HG03520 (cell line): Measurements from ENCODE around the gene PDXK.
A peak's percentile ranks its signal among the peaks of the same experiment; 100 is the strongest.

Source experiments
- ATAC-seq: cut with Tn5 transposase; IDR thresholded peaks from one replicate; pipeline ENCODE4 v1.9.1; 2021; ENCODE audit warnings: mild to moderate bottlenecking, moderate library complexity; ENCODE audit not compliant: unreplicated experiment

PDXK gene

GRCh38 chr21:43761886-43762285 is 43.0 kb downstream of the PDXK start:
- no peak for ATAC-seq

DNA sequence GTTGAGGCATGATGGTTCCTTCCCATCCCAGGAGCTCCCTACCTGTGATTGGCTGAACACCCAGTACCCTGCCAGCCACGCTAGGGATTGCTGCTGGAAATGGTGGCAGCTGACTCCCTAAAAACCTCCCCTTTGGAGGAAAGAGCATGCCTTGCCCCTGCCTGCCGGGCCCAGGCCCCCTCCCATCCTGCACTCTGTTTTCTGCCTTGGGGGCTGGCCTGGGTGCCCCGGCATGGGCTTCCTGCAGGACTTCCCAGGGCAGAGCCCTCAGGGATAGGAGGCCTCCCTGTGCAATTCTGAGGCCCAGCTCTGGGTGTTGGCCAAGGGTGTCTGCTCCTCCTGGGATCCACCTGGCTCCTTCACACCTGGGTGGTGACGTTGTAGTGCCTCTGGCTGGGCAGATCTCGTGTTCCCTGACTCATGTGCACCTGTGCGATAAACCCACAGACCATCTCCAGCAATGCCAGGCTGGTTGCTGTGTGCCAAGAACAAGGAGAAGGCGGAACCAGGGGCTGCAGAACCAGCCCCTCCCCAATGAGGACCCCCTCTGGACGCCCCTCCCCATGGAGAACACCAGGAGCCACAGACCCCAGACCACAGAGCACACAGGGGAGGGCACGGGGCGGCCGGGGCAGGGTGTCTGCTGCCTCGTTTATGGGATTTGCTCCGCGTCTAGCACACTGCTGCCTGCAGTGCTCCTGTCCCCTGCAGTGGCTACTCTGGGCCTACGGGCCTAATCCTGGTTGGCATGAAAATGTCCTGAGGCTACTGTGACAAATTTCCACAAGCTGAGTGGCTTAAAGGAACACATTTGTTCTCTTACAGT is 43.6 kb downstream of the PDXK start:
- no peak for ATAC-seq

DNA sequence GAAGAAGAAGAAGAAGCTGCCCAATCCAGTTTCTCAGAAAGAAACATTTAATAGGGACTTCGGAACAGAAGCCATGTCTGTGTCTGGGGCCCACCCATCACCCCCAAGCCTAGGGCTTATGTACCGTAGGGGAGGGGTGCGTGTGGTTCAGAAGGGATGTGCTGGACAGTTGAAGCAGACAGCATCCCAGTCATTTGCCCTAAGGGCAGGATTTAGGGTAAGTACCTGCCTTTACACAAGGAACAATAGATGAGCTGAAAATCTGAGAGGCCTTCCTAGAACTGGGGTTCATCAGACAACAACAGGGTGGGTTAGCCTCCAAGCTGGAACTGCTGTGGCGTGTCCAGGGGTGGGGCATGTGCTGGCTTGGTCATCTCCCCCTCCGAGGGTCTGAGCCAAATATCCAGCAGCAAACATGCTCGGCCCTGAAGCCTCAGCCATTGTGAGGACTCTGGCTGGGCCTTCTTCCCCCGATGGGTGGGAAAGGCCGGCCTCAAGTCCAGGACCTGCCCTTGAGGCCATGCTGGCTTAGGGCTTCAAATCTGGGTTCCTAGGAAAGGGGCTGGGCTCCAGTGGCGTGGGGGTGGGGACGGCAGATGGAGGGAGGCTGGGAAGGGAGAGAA is 45.1 kb downstream of the PDXK start:
- no peak for ATAC-seq

GRCh38 chr21:43764576-43765495 is 45.9 kb downstream of the PDXK start:
- ATAC-seq = no peak

DNA sequence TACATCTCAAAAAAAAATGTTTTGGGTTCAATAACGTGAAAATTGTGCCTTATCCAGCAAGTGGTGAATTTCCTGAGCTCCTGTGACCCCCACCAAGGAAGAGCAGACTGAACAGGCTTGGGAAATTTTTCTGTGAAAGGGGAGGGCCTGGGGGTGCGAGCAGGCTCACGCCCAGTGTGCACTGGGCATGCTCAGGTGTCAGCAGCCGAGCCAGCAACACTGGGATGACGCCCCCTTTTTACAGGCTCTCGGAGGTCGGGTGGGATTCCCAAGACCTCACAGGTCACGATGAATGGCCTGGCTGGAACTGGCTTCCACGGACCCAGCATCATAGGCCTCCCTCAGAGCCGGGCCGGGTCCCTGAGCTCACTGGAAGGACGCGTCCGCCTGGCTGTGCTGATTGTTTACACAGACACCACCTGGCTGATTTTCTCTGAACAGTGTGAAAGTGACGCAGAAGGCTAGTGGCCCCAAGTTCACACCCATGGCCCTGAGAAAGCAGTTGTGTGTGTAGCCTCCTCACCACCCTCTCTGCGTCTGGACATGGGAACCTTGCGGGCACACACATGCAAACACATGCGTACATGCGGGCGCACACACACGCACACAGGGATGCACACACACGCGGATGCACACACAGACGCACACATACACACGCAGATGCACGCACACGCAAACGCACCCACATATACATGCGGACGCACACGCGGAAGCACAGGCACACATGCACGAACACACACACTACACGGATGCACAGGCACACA is 48.0 kb downstream of the PDXK start:
- no peak for ATAC-seq

- no peak for ATAC-seq
Observed at GRCh38 chr21:43767498-43767983, 48.6 kb downstream of the PDXK start.

DNA sequence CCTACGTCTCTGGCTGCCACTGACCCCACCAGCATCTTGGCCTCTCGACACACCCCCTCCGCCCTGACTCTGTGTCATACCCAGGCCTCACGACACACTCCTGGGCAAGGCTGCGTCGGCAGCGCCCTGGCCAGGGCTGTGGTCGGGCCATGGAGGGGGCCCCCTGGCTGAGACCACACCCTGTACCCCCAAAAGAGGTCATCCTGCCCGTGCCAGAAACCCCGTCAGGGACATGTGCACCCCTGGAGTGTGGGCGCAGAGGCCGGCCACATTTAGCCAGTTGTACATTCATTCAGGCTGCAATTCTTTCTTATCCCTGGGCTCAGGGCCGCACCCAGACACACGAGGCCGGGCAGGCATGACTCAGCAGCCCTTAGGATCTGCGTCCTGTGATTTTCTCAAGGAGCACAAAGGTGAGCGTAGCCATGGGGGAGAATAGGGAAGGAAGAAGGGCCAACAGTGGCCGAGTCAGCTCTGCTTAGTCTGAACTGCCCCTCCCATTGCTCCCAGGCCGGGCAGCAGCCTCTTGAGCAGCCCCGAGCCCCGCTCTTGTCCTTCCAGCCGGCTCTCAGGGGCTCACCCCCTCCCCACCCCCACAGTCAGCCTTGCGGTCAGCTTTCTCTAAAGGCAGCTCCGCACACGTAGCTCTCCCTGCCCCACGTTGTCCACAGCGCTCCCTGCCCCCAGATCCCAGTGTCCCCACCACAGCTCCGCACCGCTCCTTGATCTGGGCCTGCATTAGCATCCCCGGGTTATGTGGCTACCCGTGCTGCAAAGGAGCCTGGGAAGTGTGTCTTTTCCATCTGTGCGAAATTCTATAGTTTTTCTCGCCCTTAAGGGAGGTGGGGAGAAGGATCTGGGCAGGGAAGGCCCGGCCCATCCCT is 49.3 kb downstream of the PDXK start:
- no peak for ATAC-seq

- ATAC-seq = no peak
Observed at GRCh38 chr21:43768868-43769167, 49.9 kb downstream of the PDXK start.

DNA sequence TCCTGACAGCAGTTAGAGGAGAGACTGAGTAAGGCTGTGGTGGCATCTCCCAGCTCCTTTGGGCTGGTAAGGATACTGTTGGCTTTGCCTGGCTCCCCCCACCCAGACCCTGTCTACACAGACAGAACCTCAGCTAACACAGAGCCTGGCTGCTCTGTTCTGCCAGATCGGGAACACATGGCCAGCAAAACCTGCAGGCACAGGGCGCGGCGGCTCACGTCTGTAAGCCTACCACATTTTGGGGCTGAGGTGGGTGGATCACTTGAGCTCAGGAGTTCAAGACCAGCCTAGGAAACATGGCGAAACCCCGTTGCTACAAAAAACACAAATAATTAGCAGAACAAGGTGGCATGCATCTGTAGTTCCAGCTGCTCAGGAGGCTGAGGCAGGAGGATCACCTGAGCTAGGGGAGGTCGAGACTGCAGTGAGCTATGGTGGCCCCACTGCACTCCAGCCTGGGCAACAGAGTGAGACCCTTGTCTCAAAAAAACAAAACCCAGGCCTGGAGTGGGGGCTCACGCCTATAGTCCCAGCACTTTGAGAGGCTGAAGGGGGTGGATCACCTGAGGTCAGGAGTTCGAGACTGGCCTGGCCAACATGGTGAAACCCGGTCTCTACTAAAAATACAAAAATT is 50.5 kb downstream of the PDXK start:
- no peak for ATAC-seq

DNA sequence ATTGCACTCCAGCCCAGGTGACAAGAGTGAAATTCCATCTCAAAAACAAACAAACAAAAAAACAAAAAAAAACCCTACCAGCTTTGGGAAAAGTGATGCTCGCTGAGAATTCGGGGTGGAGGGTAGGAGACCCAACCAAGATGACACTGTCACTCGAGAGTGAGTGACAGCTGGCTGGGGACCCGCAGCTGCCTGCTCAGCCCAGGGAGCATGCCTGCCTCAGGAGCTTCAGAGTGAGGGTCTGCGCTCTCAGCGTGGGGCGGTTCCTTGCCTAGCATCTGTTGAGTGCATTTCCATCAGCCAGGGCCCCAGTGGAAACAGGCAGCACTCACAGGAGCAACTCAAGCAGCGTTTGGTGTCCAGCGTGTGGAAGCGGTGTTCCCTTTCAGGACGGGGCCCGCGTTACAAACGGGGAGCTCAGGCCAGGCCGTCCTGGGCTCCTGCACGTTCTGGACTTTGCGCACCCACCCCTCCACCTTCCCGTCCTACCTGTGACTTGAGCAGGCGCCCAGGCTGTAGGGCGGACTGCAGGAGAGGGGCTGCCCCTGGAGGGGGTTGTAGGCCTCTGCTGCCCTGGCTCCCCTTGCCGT is 51.2 kb downstream of the PDXK start:
- ATAC-seq = no peak

- ATAC-seq = no peak
Observed at GRCh38 chr21:43771199-43771675, 52.3 kb downstream of the PDXK start.

DNA sequence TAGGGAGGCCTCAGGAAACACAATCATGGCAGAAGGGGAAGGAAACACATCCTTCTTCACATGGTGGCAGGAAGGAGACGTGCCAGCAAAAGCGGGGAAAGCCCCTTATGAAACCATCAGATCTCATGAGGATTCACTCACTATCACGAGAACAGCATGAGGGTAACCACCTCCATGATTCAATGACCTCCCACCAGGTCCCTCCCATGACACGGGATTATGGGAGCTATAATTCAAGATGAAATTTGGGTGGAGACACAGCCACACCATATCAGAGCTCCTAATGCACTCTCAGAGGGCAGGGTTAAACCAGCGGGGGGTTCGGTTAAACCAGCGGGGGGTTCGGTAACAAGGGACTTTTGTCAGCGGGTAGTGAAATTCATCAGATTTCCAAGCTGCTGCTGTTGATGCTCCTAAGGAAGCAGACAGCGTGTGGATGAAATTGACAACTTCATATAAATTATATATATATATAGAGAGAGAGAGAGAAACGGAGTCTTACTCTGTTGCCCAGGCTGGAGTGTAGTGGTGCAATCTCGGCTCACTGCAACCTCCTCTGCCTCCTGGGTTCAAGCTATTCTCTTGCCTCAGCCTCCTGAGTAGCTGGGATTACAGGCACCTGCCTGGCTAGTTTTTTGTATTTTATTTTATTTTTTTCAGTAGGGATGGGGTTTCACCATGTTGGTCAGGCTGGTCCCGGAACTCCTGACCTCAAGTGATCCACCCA is 52.9 kb downstream of the PDXK start:
- no peak for ATAC-seq

DNA sequence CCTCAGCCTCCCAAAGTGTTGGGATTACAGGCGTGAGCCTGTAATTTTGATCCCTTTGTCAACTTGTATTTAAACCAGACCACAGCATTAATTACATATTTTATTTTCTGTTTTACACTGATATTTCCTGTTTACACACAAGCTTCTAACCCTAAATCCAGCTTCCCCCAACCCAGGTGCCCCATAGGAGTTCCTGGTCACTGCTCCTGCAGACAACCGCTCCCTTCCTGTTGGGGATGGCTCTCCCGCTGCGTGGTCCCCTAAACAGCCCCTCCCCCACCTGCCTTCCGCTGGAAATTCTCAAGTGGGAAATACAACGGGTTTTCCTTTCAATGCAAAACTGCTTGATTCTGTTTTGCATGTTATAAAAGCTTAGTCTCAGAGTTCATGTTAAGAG is 53.5 kb downstream of the PDXK start:
- no peak for ATAC-seq

GRCh38 chr21:43774163-43774562 is 55.2 kb downstream of the PDXK start:
- ATAC-seq = no peak

DNA sequence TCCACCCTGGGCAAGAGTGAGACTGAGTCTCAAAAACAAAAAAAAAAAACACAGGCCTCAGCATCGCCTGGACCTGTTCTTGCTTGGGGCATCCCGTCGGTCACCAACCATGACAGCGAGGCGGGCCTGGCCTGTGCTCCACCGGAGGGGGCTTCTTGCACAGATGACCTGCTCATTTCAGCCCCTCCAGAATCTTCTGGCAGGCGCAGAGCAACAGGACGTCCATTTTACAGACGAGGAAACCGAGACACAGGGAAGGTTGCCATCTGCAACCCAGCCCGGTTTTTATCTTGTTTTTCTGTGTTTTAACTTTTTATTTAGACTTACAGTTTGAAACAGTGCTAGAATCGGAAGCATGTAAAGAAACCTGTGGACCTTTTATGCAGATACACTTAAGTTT is 56.3 kb downstream of the PDXK start:
- no peak for ATAC-seq

GRCh38 chr21:43775795-43776430 is 57.0 kb downstream of the PDXK start, which contains the start of gene CSTB:
Gene CSTB (minus strand): TSS chr21:43776308. CDS start chr21:43776269, 39 bp downstream.
- ATAC-seq = peak; percentile 54

- no peak for ATAC-seq
Observed at GRCh38 chr21:43777953-43778352, 59.0 kb downstream of the PDXK start.
